ENCODE measurements around the gene XCL1. TPM values are rescaled to one million over a fixed set of nuclear protein-coding genes. Genes with fewer than 3 reads are reported as not detected.

XCL1 gene
- polyA plus RNA-seq, 3 donors, result 0.07 TPM; not detected in 2

GRCh38 chr1:168550971-168551370 lies 25.4 kb upstream of the XCL1 start:
- no peak overlapping the region for H3K27ac ChIP-seq (ENCODE audit: low read depth in 1 of 2, low read length in 2 of 2)
- H4K20me1 ChIP-seq (ENCODE audit: insufficient read depth, low read length), result no peaks in the 10 kb centered on the region
- DNase-seq, result no peak
- intact Hi-C loops (cut with micrococcal nuclease), result no loop called here
- no peaks in the 10 kb centered on the region for H3K9me3 ChIP-seq (replicated peaks in 1 of 2; ENCODE audit: control insufficient read depth in 1 of 2, insufficient read depth in 1 of 2, low read length in 2 of 2)
- no peak overlapping the region for H3K27ac Mint-ChIP-seq
- no peak for TF ChIP-seq CTCF (IDR thresholded peaks at IDR 0.05)
- peaks cover 0 to 3% of the 10 kb centered on the region in 2 donors for H3K36me3 Mint-ChIP-seq
- peaks cover 20% of the 10 kb centered on the region for H3K4me1 Mint-ChIP-seq
- no peaks in the 10 kb centered on the region for H3K36me3 ChIP-seq (replicated peaks in 1 of 2; ENCODE audit: control insufficient read depth in 1 of 2, insufficient read depth in 2 of 2, low read length in 2 of 2)
- peaks cover 2 to 20% (median 7%) of the 10 kb centered on the region in 7 donors for H3K9me3 Mint-ChIP-seq
- H3K9ac ChIP-seq (ENCODE audit: insufficient read depth, low read length, poor library complexity, severe bottlenecking), result no peak overlapping the region
- no peaks in the 10 kb centered on the region for H3K27me3 ChIP-seq (ENCODE audit: control insufficient read depth in 2 of 2, insufficient read depth in 2 of 2, low read length in 2 of 2)
- no peaks in the 10 kb centered on the region for H3K79me2 ChIP-seq (ENCODE audit: insufficient read depth, low read length)
- H3K27me3 Mint-ChIP-seq (ENCODE audit: low read depth in 3 of 3), result peaks cover 0 to 1% (median 0%) of the 10 kb centered on the region in 3 donors
- 100% methylated on average over 1 of the region's 1 CpG for WGBS (ENCODE audit: insufficient coverage)
- peaks cover 14 to 17% of the 10 kb centered on the region in 2 donors for H3K4me1 ChIP-seq (ENCODE audit: control insufficient read depth in 1 of 2, insufficient read depth in 2 of 2, low read length in 2 of 2)
- no peak overlapping the region for H3K4me2 ChIP-seq (replicated peaks; ENCODE audit: extremely low read depth, low read length, poor library complexity, severe bottlenecking)
- H3K4me3 ChIP-seq (replicated peaks in 1 of 3; ENCODE audit: low read depth in 2 of 3, low read length in 3 of 3), result no peak overlapping the region
- no peak overlapping the region for H2AFZ ChIP-seq (ENCODE audit: insufficient read depth, low read depth, low read length, poor library complexity, severe bottlenecking)
- no peak overlapping the region for H3K4me3 Mint-ChIP-seq

GRCh38 chr1:168551688-168552087 lies 24.7 kb upstream of the XCL1 start:
- Histone ChIP-seq H3K9me3 (replicated peaks in 1 of 2; ENCODE audit: control insufficient read depth in 1 of 2, insufficient read depth in 1 of 2, low read length in 2 of 2) (no peaks in the 10 kb centered on the region), H3K4me1 (ENCODE audit: control insufficient read depth in 1 of 2, insufficient read depth in 2 of 2, low read length in 2 of 2) (peaks cover 14 to 17% of the 10 kb centered on the region in 2 donors), H3K36me3 (replicated peaks in 1 of 2; ENCODE audit: control insufficient read depth in 1 of 2, insufficient read depth in 2 of 2, low read length in 2 of 2) (no peaks in the 10 kb centered on the region), H3K27me3 (ENCODE audit: control insufficient read depth in 2 of 2, insufficient read depth in 2 of 2, low read length in 2 of 2) (no peaks in the 10 kb centered on the region), H3K79me2 (ENCODE audit: insufficient read depth, low read length) (no peaks in the 10 kb centered on the region), H3K27ac (ENCODE audit: low read depth in 1 of 2, low read length in 2 of 2) (no peak overlapping the region), H4K20me1 (ENCODE audit: insufficient read depth, low read length) (no peaks in the 10 kb centered on the region), H3K4me2 (replicated peaks; ENCODE audit: extremely low read depth, low read length, poor library complexity, severe bottlenecking) (no peak overlapping the region), H2AFZ (ENCODE audit: insufficient read depth, low read depth, low read length, poor library complexity, severe bottlenecking) (no peak overlapping the region), H3K4me3 (replicated peaks in 1 of 3; ENCODE audit: low read depth in 2 of 3, low read length in 3 of 3) (no peak overlapping the region), H3K9ac (ENCODE audit: insufficient read depth, low read length, poor library complexity, severe bottlenecking) (no peak overlapping the region)
- H3K27me3 Mint-ChIP-seq (ENCODE audit: low read depth in 3 of 3), result peaks cover 0 to 2% (median 0%) of the 10 kb centered on the region in 3 donors
- WGBS (ENCODE audit: insufficient coverage), result 100% methylated on average over 1 of the region's 4 CpGs
- no peak for DNase-seq
- no peak overlapping the region for H3K4me3 Mint-ChIP-seq
- TF ChIP-seq CTCF (IDR thresholded peaks at IDR 0.05), result no peak
- H3K36me3 Mint-ChIP-seq, result peaks cover 0 to 3% of the 10 kb centered on the region in 2 donors
- intact Hi-C loops (cut with micrococcal nuclease), result no loop called here
- peaks cover 2 to 20% (median 7%) of the 10 kb centered on the region in 7 donors for H3K9me3 Mint-ChIP-seq
- no peak overlapping the region for H3K27ac Mint-ChIP-seq
- H3K4me1 Mint-ChIP-seq, result peaks cover 20% of the 10 kb centered on the region
